NCI-H2227 (cell line): ENCODE results near the gene DENND1C.

Experiments
- DNase-seq: peaks from one replicate; lab custom pipeline; 2025; ENCODE audit not compliant: unreplicated experiment; lab: John Stamatoyannopoulos, UW

DENND1C gene

GRCh38 chr19:6480848-6481415 lies 655 bp downstream of the DENND1C start:
- no peak for DNase-seq

GRCh38 chr19:6479836-6480398 lies 1.7 kb downstream of the DENND1C start:
- DNase-seq, result no peak

- DNase-seq, result no peak
These were observed 2.8 kb downstream of the DENND1C start for GRCh38 chr19:6478815-6479214.

- DNase-seq, result no peak
These were observed 4.6 kb downstream of the DENND1C start for GRCh38 chr19:6476896-6477431.

- peak; percentile 82 for DNase-seq
These were observed 5.3 kb downstream of the DENND1C start for GRCh38 chr19:6476155-6476895.

GRCh38 chr19:6475321-6476108 lies 6.1 kb downstream of the DENND1C start:
- no peak for DNase-seq

GRCh38 chr19:6473647-6474046 lies 7.9 kb downstream of the DENND1C start:
- DNase-seq, result no peak

- no peak for DNase-seq
These were observed 8.9 kb downstream of the DENND1C start for GRCh38 chr19:6472713-6473112.

GRCh38 chr19:6471076-6471475 lies 10.5 kb downstream of the DENND1C start:
- DNase-seq, result no peak

- no peak for DNase-seq
These were observed 11.4 kb downstream of the DENND1C start for GRCh38 chr19:6470173-6470572.

GRCh38 chr19:6467384-6467783 lies 14.2 kb downstream of the DENND1C start:
- no peak for DNase-seq

- DNase-seq, result no peak
These were observed 14.9 kb downstream of the DENND1C start for GRCh38 chr19:6466526-6467248.

GRCh38 chr19:6465663-6466062 lies 15.9 kb downstream of the DENND1C start:
- no peak for DNase-seq

- no peak for DNase-seq
These were observed 16.6 kb downstream of the DENND1C start for GRCh38 chr19:6465006-6465405.

GRCh38 chr19:6464070-6464873 lies 17.3 kb downstream of the DENND1C start, which contains the start of gene CRB3:
Gene CRB3, plus strand, starts transcription at chr19:6464271. Its CDS starts 431 bp downstream, at chr19:6464702.
- DNase-seq, result no peak

GRCh38 chr19:6460099-6460884 lies 21.3 kb downstream of the DENND1C start:
- peak; percentile 97 for DNase-seq

- peak; percentile 69 for DNase-seq
These were observed 22.1 kb downstream of the DENND1C start, which contains the start of gene SLC25A23 for GRCh38 chr19:6459262-6460098. Gene SLC25A23, minus strand, starts transcription at chr19:6459792. Its CDS starts 164 bp downstream, at chr19:6459628.

- DNase-seq, result no peak
These were observed 22.8 kb downstream of the DENND1C start for GRCh38 chr19:6458695-6459261.
